ENCODE data around the gene PRKN.

PRKN gene

GRCh38 chr6:161493576-161494118 is 1233.9 kb downstream of the PRKN start:
- DNase-seq (ENCODE audit: low read depth in 2 of 2), result no peak

- peak; percentile 6 to 17 for DNase-seq (ENCODE audit: low read depth in 2 of 2)
Measured at GRCh38 chr6:161489626-161490306, 1237.8 kb downstream of the PRKN start.

GRCh38 chr6:161487694-161488093 is 1239.9 kb downstream of the PRKN start:
- DNase-seq (ENCODE audit: low read depth in 2 of 2), result no peak

GRCh38 chr6:161487217-161487531 is 1240.4 kb downstream of the PRKN start:
- DNase-seq (ENCODE audit: low read depth in 2 of 2), result no peak

- DNase-seq (ENCODE audit: low read depth in 2 of 2), result no peak
Measured at GRCh38 chr6:161486361-161487216, 1241.0 kb downstream of the PRKN start.

- DNase-seq (ENCODE audit: low read depth in 2 of 2), result no peak
Measured at GRCh38 chr6:161482517-161482858, 1245.1 kb downstream of the PRKN start.

- DNase-seq (ENCODE audit: low read depth in 2 of 2), result no peak
Measured at GRCh38 chr6:161481786-161482516, 1245.6 kb downstream of the PRKN start.

GRCh38 chr6:161480421-161481155 is 1247.0 kb downstream of the PRKN start:
- DNase-seq (ENCODE audit: low read depth in 2 of 2), result no peak

- DNase-seq (ENCODE audit: low read depth in 2 of 2), result no peak
Measured at GRCh38 chr6:161479376-161479775, 1248.2 kb downstream of the PRKN start.

GRCh38 chr6:161477876-161478425 is 1249.6 kb downstream of the PRKN start:
- no peak for DNase-seq (ENCODE audit: low read depth in 2 of 2)

GRCh38 chr6:161476711-161477110 is 1250.9 kb downstream of the PRKN start:
- DNase-seq (ENCODE audit: low read depth in 2 of 2), result no peak

- no peak for DNase-seq (ENCODE audit: low read depth in 2 of 2)
Measured at GRCh38 chr6:161465403-161465802, 1262.2 kb downstream of the PRKN start.

- no peak for DNase-seq (ENCODE audit: low read depth in 2 of 2)
Measured at GRCh38 chr6:161463071-161463470, 1264.5 kb downstream of the PRKN start.

GRCh38 chr6:161462148-161462547 is 1265.4 kb downstream of the PRKN start:
- no peak for DNase-seq (ENCODE audit: low read depth in 2 of 2)

GRCh38 chr6:161459008-161459615 is 1268.5 kb downstream of the PRKN start:
- peak; percentile 17 to 21 for DNase-seq (ENCODE audit: low read depth in 2 of 2)

GRCh38 chr6:161458201-161458951 is 1269.2 kb downstream of the PRKN start:
- no peak for DNase-seq (ENCODE audit: low read depth in 2 of 2)

GRCh38 chr6:161455848-161456247 is 1271.7 kb downstream of the PRKN start:
- no peak for DNase-seq (ENCODE audit: low read depth in 2 of 2)

GRCh38 chr6:161453558-161453957 is 1274.0 kb downstream of the PRKN start:
- no peak for DNase-seq (ENCODE audit: low read depth in 2 of 2)

- DNase-seq (ENCODE audit: low read depth in 2 of 2), result no peak
Measured at GRCh38 chr6:161452241-161452640, 1275.3 kb downstream of the PRKN start.

- no peak for DNase-seq (ENCODE audit: low read depth in 2 of 2)
Measured at GRCh38 chr6:161449521-161449920, 1278.0 kb downstream of the PRKN start.
